GM19455 (cell line): ENCODE measurements around the gene LIPN.

ENCODE experiments used
- ATAC-seq: cut with Tn5 transposase; IDR thresholded peaks from one replicate; pipeline ENCODE4 v1.9.1; 2021; ENCODE audit not compliant: unreplicated experiment

LIPN gene

DNA sequence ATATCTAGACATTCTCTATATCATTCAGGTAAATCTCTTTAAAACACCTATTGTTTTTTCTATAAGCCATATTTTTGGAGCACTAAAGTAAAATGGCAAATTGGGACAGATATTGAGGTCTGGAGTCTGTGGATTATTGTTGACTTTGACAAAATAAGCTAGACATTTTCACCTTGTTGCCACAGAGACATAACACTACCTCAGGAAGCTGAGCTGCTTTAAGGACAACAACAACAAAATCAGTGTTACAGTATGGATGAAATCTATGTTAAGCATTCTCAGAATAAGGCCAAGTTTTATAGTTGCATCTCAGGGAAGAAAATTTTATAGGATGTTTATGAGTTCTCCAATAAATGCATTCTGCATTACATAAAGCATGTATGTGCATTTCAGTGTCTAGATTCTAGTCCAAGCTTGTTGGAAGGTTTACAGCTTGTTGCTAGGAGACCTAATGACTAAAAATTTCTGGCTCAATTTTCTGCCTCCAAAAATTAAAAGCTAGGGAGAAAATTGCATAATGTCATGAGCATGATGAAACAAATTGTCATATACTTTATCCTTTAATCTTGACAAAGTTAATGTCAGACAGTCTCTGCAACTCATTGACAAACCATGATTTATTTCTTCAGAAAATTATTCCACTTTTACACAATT lies 61.1 kb downstream of the LIPN start:
- ATAC-seq, result no peak

DNA sequence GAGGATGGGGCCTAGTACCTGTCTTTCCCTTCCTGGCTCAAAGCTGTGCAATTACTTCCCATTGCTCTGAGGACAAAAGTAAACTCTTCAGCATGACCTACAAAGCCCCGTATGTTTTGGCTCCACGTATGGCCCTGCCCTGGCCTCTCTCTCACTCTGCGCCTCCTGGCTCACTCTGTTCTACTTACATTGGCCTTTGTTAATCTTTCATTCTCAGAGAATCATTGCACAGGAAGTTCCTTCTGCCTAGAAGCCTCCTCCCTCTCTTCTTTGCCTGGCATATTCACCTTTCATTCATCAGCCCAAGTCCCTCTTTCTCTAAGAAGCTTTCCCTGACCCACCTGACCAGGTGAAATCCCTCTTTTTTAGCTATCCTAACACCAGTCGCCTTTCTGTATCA lies 66.6 kb downstream of the LIPN start:
- ATAC-seq, result no peak

DNA sequence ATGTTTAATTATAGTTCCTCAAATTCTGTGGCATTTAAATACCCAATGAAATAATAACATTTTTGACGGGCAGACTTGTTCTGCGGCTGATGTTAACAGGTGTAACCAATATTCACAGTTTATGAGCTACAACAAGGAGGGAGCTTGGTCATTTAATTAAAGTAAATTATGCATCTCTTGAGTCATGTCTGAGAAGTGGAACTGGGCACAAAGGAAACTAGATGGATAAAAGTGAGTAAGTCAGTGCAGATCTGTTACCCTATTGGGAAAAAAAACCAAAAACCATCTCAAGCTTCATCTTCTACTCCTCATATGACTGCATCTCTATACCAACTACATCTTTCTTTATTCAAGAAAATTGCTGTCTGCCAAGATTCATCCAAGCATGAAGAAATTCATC lies 67.9 kb downstream of the LIPN start:
- ATAC-seq, result no peak

DNA sequence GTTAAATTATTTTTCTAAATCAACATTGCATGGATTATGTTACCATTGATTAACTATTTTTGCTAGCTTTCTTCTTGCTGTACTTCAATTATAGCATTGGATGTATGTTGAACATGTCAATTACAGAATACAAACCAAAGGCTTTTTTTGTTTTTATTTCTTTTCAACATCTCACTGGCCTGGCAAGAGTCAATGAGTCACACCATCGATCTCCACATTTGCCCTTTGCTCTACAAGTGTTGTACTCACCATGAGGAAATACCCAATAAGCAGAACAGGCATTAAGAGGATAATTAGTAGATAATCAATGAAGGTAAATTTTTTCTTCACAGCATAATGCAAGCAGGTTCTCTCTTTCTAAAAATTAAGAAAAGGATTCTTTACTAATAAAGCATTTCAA lies 68.5 kb downstream of the LIPN start:
- ATAC-seq, result no peak
